NCI-H1417 treated with DMSO at 0.1 percent for 48 hours (cell line): ENCODE measurements around the gene CCDC77.

Source experiments
- DNase-seq: peaks from one replicate; lab custom pipeline; 2025; lab: John Stamatoyannopoulos, UW

Gene CCDC77

DNA sequence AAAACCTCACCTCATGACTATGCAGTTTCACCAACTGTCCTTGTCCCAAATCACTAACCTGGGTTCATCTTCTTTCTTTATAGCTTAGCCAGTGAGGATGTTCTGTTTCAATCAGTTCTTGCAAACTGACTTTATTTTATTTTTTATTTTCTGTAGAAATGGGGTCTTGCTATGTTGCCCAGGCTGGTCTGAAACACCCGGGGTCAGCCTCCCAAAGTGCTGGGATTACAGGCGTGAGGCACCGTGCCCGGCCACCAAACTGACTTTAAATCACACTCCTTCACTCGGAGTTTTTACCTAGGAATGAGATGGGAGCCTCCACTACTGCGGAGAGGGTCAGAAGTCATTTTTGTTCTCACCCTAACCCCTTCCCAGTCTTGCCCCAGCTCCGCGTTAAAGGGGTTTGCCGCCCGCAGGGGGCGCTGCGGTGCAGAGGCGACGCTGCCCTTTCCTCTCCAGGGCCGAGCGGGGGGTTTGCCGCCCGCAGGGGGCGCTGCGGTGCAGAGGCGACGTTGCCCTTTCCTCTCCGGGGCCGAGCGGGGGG, 51.3 kb downstream of the CCDC77 start:
- no peak for DNase-seq

DNA sequence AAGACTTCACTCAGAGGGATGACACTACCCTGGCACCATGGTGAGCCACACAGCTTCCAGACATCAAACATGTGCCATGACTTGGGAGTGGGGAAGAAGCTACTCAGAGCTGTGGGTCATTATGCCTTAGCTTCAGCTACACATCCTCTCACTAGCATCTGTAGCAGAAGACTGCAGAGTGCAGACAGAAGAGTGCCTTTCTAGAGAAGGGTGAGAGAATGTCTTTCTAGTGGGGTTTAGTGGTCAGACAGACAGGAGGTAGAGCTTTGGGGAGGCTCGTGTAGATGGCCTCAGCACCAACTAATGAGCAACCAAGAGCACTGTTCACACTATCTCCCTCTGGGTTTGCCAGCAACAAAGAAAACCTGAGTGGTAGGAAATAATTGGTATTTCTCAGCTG, 53.4 kb downstream of the CCDC77 start:
- DNase-seq: no peak

GRCh38 chr12:455821-456220, 54.4 kb downstream of the CCDC77 start:
- no peak for DNase-seq

GRCh38 chr12:457676-458075, 56.2 kb downstream of the CCDC77 start:
- no peak for DNase-seq

GRCh38 chr12:459050-459429, 57.6 kb downstream of the CCDC77 start:
- no peak for DNase-seq

- DNase-seq: peak; percentile 45
These were observed 58.2 kb downstream of the CCDC77 start, which contains the start of gene B4GALNT3 for GRCh38 chr12:459430-460258. B4GALNT3 (plus strand) TSS chr12:459939; CDS start chr12:460377, 438 bp downstream.

DNA sequence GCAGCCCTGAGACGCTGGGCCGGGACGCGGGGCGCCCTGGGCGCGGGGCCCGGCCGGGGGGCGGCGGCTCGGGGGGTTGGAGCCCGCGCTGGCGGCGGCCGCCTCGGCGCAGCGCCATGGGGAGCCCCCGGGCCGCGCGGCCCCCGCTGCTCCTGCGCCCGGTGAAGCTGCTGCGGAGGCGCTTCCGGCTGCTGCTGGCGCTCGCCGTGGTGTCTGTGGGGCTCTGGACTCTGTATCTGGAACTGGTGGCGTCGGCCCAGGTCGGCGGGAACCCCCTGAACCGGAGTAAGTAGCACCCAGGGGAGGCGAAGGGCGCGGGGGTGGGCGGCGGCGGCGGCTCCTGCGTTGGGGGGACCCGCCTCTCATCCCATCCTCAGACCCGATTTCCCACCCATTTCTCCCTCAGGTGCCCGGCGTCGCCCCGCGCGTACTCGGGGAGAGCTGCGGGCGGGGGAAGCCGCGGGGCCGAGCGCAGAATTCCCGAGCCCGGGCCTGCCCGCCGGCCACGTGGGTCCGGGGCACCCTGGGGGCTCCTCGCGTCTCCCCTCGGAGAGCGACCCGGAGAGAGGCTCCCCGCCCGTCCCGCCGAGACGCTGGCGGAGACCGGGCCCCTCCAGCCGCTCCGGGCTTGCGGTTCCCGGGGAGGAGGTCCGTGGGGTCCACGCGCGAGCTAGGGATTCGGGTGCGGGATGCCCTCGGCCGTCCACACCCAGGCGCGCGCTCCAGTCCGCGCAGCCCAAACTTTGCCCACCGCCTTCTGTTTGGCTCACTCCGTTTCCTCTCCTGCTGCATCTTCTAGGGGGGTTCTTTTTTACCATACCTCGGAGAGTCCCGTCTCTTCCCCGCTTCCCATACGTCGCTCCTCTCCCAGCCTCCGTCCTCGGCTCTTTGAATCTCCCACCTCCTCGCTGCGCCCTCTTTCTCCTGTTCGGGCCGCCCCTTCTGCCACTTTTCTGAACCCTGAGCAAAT, 59.1 kb downstream of the CCDC77 start:
- no peak for DNase-seq

- no peak for DNase-seq
These were observed 60.0 kb downstream of the CCDC77 start for GRCh38 chr12:461425-461824.

DNA sequence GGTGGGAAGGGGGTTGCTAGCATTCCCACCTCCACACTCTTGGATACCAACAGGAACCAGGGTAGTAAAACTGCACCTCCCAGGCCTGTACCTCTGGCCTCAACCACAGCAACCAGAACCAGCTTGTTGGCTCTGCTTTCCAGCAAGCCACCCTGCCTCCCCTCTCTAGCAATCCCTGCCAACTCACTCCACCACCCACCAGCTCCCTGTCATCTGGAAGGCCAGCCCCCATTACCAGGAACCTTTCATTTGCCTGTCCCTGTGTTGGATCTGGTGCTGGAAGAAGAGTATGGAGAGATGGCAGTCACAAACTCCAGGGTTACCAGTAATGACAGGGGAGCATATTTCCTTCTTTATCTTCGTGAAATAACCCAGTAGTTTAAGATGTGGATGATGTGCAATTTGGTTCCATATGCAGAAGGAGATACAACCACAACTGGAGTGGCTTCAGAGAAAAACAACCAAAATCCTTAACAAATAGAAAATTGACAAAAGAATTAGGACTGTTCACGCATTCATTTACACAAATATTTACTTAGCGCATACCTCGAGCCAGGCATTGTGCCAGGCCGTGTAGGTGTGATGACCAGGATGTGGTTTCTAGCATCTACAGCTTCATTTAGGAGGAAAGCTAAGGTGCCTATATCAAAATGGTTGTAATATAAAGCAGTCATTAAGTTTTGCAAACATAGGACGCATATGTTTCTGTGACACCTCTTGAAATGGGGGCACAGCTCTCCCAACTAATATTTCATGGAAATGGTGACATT, 61.7 kb downstream of the CCDC77 start:
- no peak for DNase-seq

DNA sequence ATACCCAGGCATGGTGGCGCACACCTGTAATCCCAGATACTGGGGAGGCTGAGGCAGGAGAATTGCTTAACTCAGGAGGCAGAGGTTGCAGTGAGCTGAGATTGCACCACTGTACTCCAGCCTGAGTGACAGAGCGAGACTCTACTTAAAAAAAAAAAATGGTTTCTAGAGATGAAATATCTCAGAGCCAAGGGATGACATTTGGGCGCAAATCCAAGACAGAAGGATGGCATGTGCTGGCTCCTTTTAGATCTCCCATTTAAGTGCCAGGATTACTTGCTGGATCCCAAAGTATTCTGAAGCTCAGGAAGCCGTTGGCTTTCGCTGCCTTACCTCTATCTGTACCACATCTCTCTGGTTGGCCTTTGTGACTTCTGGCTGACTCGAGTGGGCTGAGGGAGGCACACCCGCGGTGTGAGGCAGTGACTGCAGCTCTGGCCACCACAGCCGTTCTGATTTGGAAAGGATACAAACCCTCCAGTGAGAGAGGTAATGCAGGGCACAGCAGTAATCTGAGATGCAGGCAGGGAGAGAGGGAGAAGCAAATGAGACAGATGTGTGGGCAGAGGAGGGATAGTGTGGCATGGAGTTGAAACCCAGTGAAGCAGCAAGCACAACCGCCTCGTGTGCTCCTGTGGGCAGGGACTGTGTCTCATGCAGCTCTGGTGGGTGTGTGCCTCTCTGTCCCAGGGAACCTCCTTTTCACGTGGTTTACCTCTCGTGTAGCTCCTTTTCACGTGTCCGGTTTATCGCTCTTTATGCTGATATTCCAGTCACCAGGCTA, 63.2 kb downstream of the CCDC77 start:
- no peak for DNase-seq

DNA sequence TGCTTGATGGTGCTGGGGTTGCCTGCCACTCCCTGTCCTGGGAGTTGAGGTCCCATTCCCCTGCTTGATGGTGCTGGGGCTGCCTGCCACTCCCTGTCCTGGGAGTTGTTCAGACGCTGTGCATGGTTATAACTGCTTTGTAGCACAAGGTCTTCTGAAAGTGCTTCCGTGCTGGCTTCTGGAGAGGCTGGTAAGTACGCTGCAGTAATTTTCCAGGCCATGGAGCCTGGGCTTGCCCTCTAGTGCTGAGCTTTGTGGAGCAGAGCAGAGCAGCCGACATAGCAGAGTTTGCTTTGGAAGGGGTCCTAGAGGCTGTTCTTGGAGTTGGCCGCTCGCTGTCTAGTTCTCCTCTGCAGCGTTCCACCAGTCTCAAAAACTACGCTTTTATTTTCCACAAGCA, 64.6 kb downstream of the CCDC77 start:
- DNase-seq: no peak

- no peak for DNase-seq
These were observed 65.3 kb downstream of the CCDC77 start for GRCh38 chr12:466762-467161.

GRCh38 chr12:467591-467990, 66.1 kb downstream of the CCDC77 start:
- no peak for DNase-seq

DNA sequence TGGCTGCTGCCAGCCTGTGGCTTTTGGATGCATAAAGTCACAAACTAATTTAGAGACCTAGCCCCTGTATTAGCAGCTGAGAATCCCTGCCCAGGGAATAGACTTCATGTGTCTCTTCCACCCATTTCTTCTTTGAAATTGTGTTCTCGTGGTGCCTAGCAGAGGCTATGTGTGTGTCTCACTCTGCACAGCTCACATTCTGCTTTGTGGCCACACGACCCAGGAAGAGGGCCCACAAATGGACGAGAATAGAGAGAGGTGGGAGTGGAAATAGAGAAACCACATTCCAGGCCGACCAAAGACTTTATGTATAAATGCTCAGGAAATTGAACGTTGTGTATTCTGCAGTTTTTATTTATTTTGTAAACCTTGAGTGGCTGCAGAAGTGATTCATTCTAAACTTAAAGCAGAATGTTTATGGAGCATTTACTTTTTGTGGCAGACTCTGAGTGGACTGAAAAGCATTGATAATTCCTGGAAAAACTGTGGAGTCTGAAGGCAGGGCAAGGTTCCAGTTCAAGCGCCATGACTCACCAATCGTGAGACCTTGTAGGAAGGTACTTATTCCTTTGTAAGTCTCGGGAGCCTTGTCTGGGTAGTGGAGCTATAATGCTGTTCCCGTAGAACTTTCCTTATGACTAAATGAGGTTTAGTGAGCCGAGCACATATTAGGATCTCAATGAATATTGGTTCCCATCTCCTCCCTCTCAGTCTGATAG, 67.4 kb downstream of the CCDC77 start:
- no peak for DNase-seq

GRCh38 chr12:470133-470532, 68.7 kb downstream of the CCDC77 start:
- DNase-seq: no peak

- no peak for DNase-seq
These were observed 71.8 kb downstream of the CCDC77 start for GRCh38 chr12:473198-473597.

DNA sequence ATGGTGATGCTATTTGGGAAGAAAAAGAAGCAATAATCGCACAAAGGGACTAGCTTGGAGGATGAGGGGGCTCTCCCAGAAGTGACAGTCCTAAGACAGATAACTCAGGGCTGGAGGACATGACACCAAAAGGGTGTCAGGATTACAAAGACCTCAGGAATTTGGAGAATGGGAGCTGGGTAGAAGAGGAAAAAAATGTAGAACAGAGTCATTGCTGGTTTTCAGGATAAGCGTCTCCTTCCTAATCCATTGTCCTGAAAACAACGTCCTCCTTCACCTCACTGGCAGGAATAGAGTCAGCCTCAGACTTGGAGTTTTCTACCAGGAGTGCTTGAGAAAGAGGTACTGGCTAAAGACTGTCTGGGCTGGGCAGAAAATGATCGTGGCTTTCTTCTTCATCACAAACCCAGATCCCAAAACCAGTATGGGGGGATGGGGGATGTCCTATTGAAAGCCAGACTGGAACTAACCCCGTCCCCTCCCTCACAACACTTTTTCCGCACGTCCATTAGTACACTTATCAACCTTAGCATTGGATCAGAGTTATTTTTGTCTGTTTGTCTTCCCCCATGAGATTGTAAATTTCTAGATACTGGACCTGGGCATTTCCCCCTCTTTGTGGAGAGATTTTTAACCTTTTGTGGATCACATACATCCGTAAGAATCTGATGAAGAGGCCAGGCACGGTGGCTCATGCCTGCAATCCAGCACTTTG, 72.6 kb downstream of the CCDC77 start:
- no peak for DNase-seq

DNA sequence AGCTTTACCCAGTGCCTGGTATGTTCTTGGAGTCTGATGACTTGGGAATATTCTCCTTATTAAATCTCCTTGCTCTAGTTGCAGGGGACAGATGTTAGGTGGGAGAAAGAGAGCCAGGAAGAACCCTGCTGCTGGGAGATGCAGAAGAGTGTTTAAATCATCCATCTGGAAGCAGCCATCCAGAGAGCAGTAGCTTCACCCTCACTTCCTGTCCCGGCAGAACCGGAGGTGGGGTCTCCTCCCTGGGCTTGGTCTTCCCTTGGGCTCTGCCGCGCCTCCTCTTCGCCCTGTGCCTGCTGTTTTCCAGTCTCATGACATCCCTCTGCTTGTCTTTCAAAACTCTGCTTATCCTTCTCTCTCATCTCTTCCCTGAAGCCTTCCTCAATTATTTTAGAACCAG, 73.8 kb downstream of the CCDC77 start:
- DNase-seq: no peak

DNA sequence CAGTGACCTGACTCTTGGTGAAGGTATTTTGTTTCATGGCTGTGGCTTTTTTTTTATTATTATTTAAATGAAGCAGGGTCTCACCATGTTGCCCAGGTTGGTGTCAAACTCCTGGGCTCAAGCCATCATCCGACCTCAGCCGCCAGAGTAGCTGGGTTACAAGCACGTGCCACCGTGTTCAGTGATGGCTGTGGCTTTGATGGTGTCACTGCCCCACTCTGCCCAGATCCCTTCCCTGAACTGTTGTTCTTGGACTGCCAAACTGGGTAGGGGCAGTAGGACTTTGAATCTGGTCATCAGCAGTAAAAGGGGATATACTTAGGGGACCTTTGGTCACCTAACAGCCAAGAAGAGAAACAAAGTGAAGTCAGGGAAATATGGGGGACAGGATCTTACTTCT, 77.7 kb downstream of the CCDC77 start:
- no peak for DNase-seq
